Effector memory CD4-positive, alpha-beta T cell (primary cell): ENCODE data around the gene ZPBP2.

Experiments
- DNase-seq, 3 donors: peaks; one replicate each; pipeline ENCODE4 v3.0.0-alpha.2; 2020
- H3K27ac ChIP-seq: 2 replicates; pipeline ENCODE4 v1.7.0; 2013; ENCODE audit warnings: mild to moderate bottlenecking, low read length, moderate library complexity; ENCODE audit not compliant: insufficient read depth, poor library complexity, severe bottlenecking
- H3K27me3 ChIP-seq: replicated peaks from 2 replicates; pipeline ENCODE4 v1.7.0; 2013; ENCODE audit warnings: mild to moderate bottlenecking, low read length; ENCODE audit not compliant: insufficient read depth, control insufficient read depth, poor library complexity, severe bottlenecking
- H3K36me3 ChIP-seq: 2 replicates; pipeline ENCODE4 v1.7.0; 2013; ENCODE audit warnings: mild to moderate bottlenecking, low read length, moderate library complexity; ENCODE audit not compliant: control insufficient read depth, insufficient read depth
- H3K4me1 ChIP-seq: 2 replicates; pipeline ENCODE4 v1.7.0; 2013; ENCODE audit warnings: low read length, mild to moderate bottlenecking; ENCODE audit not compliant: control insufficient read depth, insufficient read depth, poor library complexity, severe bottlenecking
- H3K4me3 ChIP-seq: 2 replicates; pipeline ENCODE4 v1.7.0; 2013; ENCODE audit warnings: low read length, low read depth, mild to moderate bottlenecking; ENCODE audit not compliant: insufficient read depth, poor library complexity, severe bottlenecking
- H3K9me3 ChIP-seq: 2 replicates; pipeline ENCODE4 v1.7.0; 2013; ENCODE audit warnings: mild to moderate bottlenecking, low read length, moderate library complexity; ENCODE audit not compliant: control insufficient read depth
- total RNA-seq, 3 donors: gene quantifications; one replicate each; lab custom pipeline; 2026; lab: John Stamatoyannopoulos, UW

Gene ZPBP2, protein sequence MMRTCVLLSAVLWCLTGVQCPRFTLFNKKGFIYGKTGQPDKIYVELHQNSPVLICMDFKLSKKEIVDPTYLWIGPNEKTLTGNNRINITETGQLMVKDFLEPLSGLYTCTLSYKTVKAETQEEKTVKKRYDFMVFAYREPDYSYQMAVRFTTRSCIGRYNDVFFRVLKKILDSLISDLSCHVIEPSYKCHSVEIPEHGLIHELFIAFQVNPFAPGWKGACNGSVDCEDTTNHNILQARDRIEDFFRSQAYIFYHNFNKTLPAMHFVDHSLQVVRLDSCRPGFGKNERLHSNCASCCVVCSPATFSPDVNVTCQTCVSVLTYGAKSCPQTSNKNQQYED
- total RNA-seq = 0 to 0.96 (median 0.77) reads per million in 3 donors

DNA sequence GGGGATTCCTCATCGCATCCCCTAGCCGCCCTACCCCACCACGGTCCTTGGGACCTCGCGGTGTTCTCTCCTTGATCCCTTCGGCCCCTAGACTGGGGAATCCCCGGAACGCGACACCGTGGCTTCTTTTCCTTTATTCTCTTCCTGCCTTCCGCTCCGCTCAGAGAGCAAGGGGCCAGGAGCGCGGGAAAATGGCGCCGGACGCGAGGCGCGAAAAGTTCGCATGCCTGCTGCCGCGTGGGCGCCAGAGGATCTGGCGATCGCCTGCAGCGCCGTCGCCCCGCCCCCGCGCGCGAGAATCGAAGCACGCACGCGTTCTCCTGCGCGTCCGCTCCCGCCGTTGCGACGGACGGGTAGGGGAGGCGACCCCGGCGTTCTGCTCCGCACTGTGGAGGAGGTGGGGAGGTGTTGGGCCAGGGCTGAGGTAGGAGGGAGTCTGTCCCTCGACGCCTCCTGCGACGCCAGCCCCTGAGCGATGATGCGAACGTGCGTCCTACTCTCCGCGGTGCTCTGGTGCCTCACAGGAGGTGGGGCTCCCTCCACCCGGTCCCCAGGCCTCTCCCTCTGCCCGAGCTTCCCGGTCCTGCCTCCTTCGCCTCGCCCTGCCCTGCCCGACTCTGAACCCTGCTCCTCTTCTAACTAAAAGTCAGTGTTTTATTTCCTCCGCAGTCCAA, at the start of gene ZPBP2:
Gene ZPBP2, plus strand, starts transcription at position 323 of the 674 bp plus-strand sequence. Its CDS starts 153 bp downstream, at position 476.
- DNase-seq = peak in 1 of 3 donors; percentile 64
- peak within 1 kb of the TSS; percentile 23 for H3K4me3 ChIP-seq

DNA sequence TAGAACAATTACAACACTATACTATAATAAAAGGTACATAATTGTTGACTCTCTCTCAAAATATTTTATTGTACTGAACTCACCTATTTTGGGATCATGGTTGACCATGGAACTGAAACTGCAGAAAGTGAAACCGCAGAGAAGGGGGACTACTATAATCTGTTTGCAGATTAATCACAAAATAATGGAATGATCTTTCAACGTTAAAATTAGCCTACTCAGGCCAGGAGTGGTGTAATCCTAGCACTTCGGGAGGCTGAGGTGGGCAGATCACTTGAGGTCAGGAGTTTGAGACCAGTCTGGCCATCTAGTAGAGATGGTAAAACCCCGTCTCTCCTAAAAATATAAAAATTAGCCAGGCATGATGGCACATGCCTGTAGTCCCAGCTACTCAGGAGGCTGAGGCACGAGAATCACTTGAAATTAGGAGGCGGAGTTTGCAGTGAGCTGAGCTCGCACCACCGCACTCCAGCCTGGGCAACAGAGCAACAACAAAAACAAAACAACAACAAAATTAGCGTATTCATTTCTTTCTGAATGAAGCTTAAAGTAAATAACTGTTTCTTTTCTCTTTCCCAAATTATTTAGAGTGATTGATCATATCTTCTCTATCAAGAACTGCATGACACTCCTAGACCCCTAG, 49.5 kb upstream of the ZPBP2 start:
- H3K4me1 ChIP-seq = peaks cover 45% of the 10 kb centered on the region
- H3K27me3 ChIP-seq = no peaks in the 10 kb centered on the region
- peak overlapping the region; percentile 75 for H3K27ac ChIP-seq
- H3K36me3 ChIP-seq = peaks cover 4% of the 10 kb centered on the region
- DNase-seq = peak in 1 of 3 donors; percentile 16
- H3K4me3 ChIP-seq = no peak overlapping the region
- H3K9me3 ChIP-seq = peaks cover 2% of the 10 kb centered on the region

More for the DNA sequence above, at the start of gene ZPBP2:
- Histone ChIP-seq H3K9me3 (no peaks in the 10 kb centered on the region), H3K27me3 (no peaks in the 10 kb centered on the region), H3K27ac (peak within 1 kb of the TSS; percentile 83), H3K36me3 (no peaks in the 10 kb centered on the region), H3K4me1 (peaks cover 11% of the 10 kb centered on the region)

DNA sequence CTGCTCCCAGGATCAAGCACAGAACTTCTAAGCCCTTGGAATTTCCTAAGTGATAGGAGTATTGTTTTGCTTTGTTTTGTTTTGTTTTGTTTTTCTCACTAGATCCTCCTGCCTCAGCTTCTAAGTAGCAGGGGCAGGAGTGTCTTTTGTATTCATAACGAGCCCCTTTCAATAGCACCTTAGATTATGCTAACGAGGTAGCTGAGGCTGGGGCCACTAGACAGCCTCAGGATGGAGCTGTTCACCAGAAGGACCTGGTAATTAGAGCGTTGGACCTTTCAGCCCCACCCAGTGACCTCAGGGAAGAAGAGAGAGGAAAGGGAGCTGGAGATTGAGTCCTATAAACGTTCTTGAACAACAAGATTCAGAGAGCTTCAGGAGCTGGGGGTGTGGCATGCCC, 47.5 kb upstream of the ZPBP2 start:
- H3K27me3 ChIP-seq = no peaks in the 10 kb centered on the region
- H3K4me1 ChIP-seq = peaks cover 36% of the 10 kb centered on the region
- no peak overlapping the region for H3K4me3 ChIP-seq
- peaks cover 25% of the 10 kb centered on the region for H3K36me3 ChIP-seq
- H3K9me3 ChIP-seq = peaks cover 10% of the 10 kb centered on the region
- DNase-seq = no peak
- peak overlapping the region; percentile 75 for H3K27ac ChIP-seq

DNA sequence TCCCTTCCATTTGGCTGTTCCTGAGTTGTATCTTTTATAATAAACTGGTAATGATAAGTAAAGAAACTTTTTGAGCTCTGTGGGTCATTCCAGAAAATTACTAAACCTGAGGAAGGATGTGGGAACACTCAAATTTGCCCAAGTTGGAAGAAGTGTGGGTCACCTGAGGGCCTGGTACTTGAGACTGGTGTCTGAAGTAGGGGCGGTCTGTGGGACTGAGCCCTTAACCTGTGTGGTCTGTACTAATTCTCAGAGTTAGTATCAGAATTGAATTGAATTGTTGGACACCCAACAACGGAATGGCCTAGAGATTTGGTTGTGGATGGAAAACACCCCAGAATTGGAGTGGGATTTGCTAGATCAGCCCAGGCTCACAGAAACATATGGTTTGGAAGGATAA, 47.0 kb upstream of the ZPBP2 start:
- peak overlapping the region; percentile 75 for H3K27ac ChIP-seq
- H3K4me1 ChIP-seq = peaks cover 36% of the 10 kb centered on the region
- H3K4me3 ChIP-seq = no peak overlapping the region
- DNase-seq = no peak
- H3K27me3 ChIP-seq = no peaks in the 10 kb centered on the region
- H3K36me3 ChIP-seq = peaks cover 29% of the 10 kb centered on the region
- peaks cover 10% of the 10 kb centered on the region for H3K9me3 ChIP-seq

DNA sequence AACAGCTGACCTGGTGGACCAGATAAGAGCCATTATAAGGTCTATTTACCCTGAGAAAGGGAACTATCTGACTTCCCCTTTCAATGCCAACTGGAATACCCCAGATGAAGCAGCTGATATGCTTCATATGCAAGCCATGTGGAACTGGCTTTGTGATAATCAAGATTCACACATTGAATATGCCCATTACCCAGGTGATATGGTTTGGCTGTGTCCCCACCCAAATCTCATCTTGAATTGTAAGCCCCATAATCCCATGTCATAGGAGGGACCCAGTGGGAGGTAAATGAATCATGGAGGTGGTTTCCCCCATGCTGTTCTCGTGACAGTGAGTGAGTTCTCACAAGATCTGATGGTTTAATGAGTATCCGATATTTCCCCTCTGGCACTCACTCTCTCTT, 46.0 kb upstream of the ZPBP2 start:
- no peaks in the 10 kb centered on the region for H3K27me3 ChIP-seq
- peak overlapping the region; percentile 75 for H3K27ac ChIP-seq
- no peak overlapping the region for H3K4me3 ChIP-seq
- H3K9me3 ChIP-seq = peaks cover 10% of the 10 kb centered on the region
- peaks cover 36% of the 10 kb centered on the region for H3K4me1 ChIP-seq
- DNase-seq = no peak
- H3K36me3 ChIP-seq = peaks cover 40% of the 10 kb centered on the region

DNA sequence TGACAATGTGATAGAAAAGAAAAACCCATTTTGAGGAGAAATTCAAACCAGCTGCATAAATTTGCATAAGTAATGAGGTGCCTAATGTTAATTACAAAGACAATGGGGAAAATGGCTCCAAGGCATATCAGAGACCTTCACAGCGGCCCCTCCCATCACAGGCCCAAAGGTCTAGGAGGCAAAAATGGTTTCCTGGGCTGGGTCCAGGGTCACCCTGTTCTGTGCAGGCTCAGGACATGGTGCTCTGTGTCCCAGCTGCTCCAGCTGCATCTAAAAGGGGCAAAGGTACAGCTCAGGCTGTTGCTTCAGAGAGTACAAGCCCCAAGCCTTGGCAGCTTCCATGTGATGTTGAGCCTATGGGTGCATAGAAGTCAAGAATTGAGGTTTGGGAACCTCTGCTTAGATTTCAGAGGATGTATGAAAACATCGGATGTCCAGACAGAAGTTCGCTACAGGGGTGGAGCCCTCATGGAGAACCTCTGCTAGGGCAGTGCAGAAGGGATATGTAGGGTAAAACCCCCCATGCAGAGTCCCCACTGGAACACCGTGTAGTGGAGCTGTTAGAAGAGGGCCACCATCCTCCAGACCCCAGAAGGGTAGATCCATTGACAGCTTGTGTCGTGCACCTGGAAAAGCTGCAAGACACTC, 44.5 kb upstream of the ZPBP2 start:
- Histone ChIP-seq H3K4me1 (peaks cover 32% of the 10 kb centered on the region), H3K9me3 (peaks cover 10% of the 10 kb centered on the region), H3K27ac (no peak overlapping the region), H3K4me3 (no peak overlapping the region), H3K36me3 (peaks cover 52% of the 10 kb centered on the region), H3K27me3 (no peaks in the 10 kb centered on the region)
- no peak for DNase-seq

DNA sequence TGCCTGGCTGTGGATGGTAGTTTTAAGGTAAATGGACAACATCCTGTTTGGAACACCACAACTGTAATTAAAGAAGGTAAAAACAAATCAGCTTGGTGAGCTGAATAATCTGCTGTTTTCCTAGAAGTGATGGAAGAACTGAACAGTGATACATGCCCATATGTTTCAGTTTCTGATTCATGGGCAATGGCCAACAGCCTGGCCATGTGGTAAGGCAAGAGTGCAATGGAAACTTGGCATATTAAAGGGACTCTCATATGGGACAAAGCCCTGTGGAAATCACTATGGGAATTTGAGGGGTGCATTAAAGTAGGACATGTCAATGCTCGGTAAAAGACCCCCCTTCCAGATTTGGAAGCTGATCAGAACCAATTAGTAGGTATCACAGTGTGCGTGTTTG, 41.7 kb upstream of the ZPBP2 start:
- no peak overlapping the region for H3K27ac ChIP-seq
- H3K27me3 ChIP-seq = no peaks in the 10 kb centered on the region
- no peak overlapping the region for H3K4me3 ChIP-seq
- DNase-seq = no peak
- H3K36me3 ChIP-seq = peaks cover 61% of the 10 kb centered on the region
- peaks cover 10% of the 10 kb centered on the region for H3K9me3 ChIP-seq
- H3K4me1 ChIP-seq = peaks cover 6% of the 10 kb centered on the region

DNA sequence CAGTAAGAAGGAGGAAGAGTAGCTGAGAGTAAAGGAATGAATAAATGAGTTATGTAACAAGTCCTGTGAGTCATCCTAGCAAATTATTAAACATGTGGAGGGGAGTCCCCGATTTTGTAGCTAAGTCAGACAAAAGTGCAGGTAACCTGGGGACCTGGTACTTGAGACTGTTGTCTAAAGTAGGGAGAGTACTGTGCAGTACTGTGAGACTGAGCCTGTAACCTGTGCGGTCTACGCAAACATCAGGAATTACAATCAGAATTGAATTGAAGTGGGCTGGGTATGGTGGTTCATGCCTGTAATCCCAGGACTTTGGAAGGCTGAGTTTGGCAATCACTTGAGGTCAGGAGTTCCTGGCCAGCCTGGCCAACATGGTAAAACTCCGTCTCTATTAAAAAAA, 39.6 kb upstream of the ZPBP2 start:
- H3K36me3 ChIP-seq = peaks cover 60% of the 10 kb centered on the region

DNA sequence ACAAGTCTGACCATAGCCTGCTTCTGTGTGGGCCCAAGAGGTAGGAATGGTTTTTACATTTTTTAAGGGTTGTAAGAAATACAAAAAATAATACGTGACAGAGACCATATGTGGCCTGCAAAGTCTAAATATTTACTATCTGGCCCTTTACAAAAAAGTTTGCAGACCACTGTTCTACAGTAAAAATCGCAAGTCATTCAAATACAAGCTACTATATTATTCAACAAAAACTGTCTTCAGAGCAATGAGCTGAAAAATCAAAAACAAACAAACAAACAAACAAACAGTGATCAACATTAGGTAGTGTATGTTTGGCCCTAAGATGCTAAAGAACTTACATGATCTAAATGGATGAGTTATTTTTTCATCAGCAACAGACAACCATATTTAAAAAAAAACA, 36.4 kb upstream of the ZPBP2 start:
- Histone ChIP-seq H3K36me3 (peaks cover 29% of the 10 kb centered on the region), H3K4me3 (no peak overlapping the region), H3K9me3 (no peaks in the 10 kb centered on the region), H3K27me3 (no peaks in the 10 kb centered on the region), H3K27ac (no peak overlapping the region), H3K4me1 (no peaks in the 10 kb centered on the region)
- no peak for DNase-seq

More for the DNA sequence above, 39.6 kb upstream of the ZPBP2 start:
- no peaks in the 10 kb centered on the region for H3K4me1 ChIP-seq
- H3K27me3 ChIP-seq = no peaks in the 10 kb centered on the region
- no peak overlapping the region for H3K4me3 ChIP-seq
- H3K27ac ChIP-seq = no peak overlapping the region
- H3K9me3 ChIP-seq = peaks cover 9% of the 10 kb centered on the region
- no peak for DNase-seq
